Stimulated activated CD8-positive, alpha-beta memory T cell treated with anti-CD3 and anti-CD28 coated beads, Interleukin-12 subunit alpha, Interleukin-12 subunit beta, amount 100 ng/mL, for 24 hours (primary cell): ENCODE results near the gene SLC26A5.

Experiments
- DNase-seq: peaks from one replicate; pipeline ENCODE4 v3.0.0-alpha.2; 2020; ENCODE audit errors: extremely low read depth

Gene SLC26A5

GRCh38 chr7:103347507-103348267, 98.3 kb downstream of the SLC26A5 start, which contains the start of gene PSMC2:
TSS of gene PSMC2 (plus strand) at chr7:103347643. CDS start at chr7:103347712, 69 bp downstream.
- DNase-seq = peak; percentile 60

DNA sequence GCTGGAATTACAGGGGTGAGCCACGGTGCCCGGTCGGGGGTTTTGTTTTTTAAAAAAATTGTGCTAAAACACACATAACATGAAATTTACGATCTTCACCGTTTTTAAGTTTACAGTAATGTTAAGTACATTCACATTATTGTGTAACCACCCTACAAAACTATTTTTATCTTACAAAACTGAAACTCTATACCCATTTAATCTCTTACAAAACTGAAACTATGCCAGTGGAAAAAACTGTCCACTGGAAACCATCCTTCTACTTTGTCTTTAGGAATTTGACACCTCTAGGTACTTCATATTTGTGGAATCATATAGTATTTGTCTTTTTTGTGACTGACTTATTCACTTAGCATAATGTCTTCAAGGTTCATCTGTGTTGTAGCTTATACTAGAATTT, 99.6 kb downstream of the SLC26A5 start:
- no peak for DNase-seq

- DNase-seq = peak; percentile 74
Measured at GRCh38 chr7:103344453-103345149, 101.4 kb downstream of the SLC26A5 start, which contains the start of gene DNAJC2. TSS of gene DNAJC2 (minus strand) at chr7:103344767. CDS start at chr7:103344622, 145 bp downstream.

DNA sequence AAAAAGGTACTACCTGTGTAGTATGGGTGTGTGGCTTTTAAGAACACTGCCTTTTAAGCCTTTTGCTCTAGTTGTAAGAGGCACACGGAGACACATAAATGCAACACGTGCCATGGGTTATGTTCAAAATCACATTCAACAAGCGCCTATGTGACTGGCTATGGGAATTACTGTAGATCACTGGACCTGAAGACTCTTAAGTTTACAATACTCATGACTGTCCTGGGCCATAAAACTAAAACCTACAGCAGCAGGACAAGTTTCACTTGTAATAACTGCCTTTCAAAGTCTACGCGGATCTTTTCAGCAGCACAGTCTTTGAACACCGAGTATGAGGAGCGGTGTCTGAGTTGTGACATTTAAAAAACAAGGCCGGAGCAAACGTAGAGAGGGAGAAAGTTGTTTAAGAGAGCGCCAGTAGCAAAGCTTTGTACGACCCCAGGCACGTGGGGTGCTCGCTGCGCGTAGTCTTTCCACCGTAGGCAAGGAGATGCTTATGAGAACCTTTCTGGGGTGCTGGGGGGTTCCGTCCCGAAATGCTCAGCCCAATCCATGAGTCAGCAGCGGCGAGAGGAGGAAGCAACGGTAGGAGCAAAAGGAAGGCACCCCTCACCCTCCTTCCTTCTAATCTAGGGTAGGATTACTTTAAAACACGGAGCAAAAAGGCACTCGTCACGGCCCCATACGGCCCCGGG, 102.1 kb downstream of the SLC26A5 start:
- DNase-seq = no peak

GRCh38 chr7:103343332-103343731, 102.7 kb downstream of the SLC26A5 start:
- DNase-seq = no peak

GRCh38 chr7:103341466-103341865, 104.5 kb downstream of the SLC26A5 start:
- DNase-seq = no peak

DNA sequence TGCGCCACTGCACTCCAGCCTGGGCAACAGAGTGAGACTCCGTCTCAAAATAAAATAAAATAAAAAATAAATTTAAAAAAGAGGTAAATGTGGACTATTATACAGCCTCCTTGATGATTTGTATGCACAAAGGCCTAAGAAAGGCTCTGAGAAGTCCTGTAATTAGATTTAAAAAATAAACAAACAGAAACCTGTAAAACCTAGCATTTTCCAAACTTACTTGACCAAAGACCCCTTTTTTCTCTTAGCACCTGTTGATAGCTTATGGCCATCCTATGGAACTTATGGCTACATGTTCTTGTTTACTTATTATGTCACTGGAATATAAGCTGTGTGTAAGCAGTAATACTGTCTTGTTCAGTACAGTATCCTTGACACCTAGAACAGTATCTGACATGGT, 107.1 kb downstream of the SLC26A5 start:
- no peak for DNase-seq

DNA sequence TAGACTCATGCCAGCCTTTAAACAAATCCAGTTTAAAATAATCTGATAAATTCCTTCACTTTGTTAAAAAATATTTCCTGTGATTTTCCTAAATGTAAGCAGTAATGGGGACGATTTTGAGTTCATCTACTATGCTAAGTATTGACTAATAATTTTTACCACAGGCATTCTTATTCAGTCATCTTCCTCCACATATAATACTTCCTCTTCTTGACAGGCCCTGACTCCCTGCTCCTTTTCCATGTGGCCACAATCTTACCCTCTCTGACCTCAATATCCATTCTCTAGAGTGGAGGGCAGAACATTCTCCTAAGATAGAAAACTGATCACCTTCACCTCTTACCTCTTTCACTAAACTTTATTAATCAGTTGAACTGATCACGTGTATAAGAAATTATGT, 109.2 kb downstream of the SLC26A5 start:
- no peak for DNase-seq

DNA sequence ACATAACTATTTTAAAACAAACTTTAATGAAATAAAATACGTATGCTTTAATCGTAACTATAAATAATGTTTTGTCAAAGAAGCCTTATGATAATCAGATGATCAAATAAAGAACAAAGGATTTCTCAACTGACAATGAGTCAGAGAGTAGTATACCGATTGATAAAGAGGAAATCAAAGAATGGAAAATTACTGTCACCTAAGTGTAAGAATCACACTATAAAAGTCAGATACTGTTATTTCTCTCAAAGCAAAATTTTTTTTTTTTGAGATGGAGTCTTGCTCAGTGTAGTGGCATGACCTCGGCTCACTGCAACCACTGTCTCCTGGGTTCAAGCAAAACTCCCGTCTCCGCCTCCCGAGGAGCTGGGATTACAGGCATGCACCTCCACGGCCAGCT, 120.3 kb downstream of the SLC26A5 start:
- DNase-seq = no peak
